Endothelial cell of umbilical vein (primary cell): ENCODE data around the gene BOD1L1. TPM values are rescaled to one million over a fixed set of nuclear protein-coding genes. Genes with fewer than 3 reads are reported as not detected.
A peak's percentile ranks its signal among the peaks of the same experiment; 100 is the strongest.

Source experiments
- BruUV-seq: library from RNA; stranded (reverse); fragments of 400-500 nt; replicated peaks from 2 replicates; lab custom pipeline; 2021; lab: Mats Ljungman, UMichigan
- CTCF ChIA-PET: fragments of 300-600, 350-600 bp; sonication (Branson Sonifier 250); formaldehyde crosslinking; loops from one replicate; lab custom pipeline; 2021; ENCODE audit warnings: antibody characterized with exemption, inconsistent platforms; lab: Charles Lee
- POLR2A ChIA-PET: fragments of 300-600, 350-600 bp; sonication (Branson Sonifier 250); formaldehyde crosslinking; loops from one replicate; lab custom pipeline; 2021; ENCODE audit warnings: antibody characterized with exemption, inconsistent platforms; lab: Charles Lee
- DNase-seq: peaks from one replicate; pipeline ENCODE4 v3.0.0-alpha.2; 2011; ENCODE audit warnings: low read depth, low spot score
- FAIRE-seq: peaks from 2 replicates; lab custom pipeline; 2011; peaks lifted over from hg19 to GRCh38; lab: Jason Lieb, UNC
- H2AFZ ChIP-seq: 2 replicates; pipeline ENCODE4 v1.6.0; 2012; ENCODE audit warnings: low read depth, low read length, control low read depth, inconsistent platforms
- H3K27ac ChIP-seq: 2 replicates; pipeline ENCODE4 v1.5.1; 2011; ENCODE audit warnings: low read depth, mild to moderate bottlenecking, control low read depth, low read length, moderate library complexity; ENCODE audit not compliant: insufficient read depth
- H3K27me3 ChIP-seq, 2 experiments: 2 replicates each; pipeline versions ENCODE4 v1.6.0 to v1.6.1; 2011; ENCODE audit warnings: low read length in 2 of 2, mixed read lengths in 1 of 2; ENCODE audit not compliant: control insufficient read depth in 2 of 2, insufficient read depth in 2 of 2
- H3K36me3 ChIP-seq, 2 experiments: 2 replicates in 1 of 2; 3 replicates in 1 of 2; pipeline ENCODE4 v1.5.1; 2011; ENCODE audit warnings: low read length in 2 of 2, mild to moderate bottlenecking in 1 of 2, moderate library complexity in 1 of 2; ENCODE audit not compliant: control insufficient read depth in 2 of 2, insufficient read depth in 2 of 2; ENCODE audit errors: extremely low read depth in 1 of 2
- H3K4me1 ChIP-seq: 3 replicates; pipeline ENCODE4 v1.5.1; 2011; ENCODE audit warnings: mild to moderate bottlenecking, low read length; ENCODE audit not compliant: control insufficient read depth, insufficient read depth; ENCODE audit errors: extremely low read depth
- H3K4me2 ChIP-seq: 2 replicates; pipeline ENCODE4 v1.6.1; 2011; ENCODE audit warnings: low read length, control low read depth, mixed read lengths; ENCODE audit not compliant: insufficient read depth
- H3K4me3 ChIP-seq, 3 experiments: fragments of 200-600 bp in 1 of 3; sonication (generic), shearing (Covaris generic) in 1 of 3; replicated peaks in 1 of 3; 2 replicates each; pipeline ENCODE4 v1.5.1; 2011 to 2016; ENCODE audit warnings: control low read depth in 3 of 3, low read length in 3 of 3, mild to moderate bottlenecking in 2 of 3, inconsistent platforms in 1 of 3, low read depth in 1 of 3, moderate library complexity in 1 of 3; ENCODE audit not compliant: insufficient read depth in 1 of 3
- H3K79me2 ChIP-seq: 2 replicates; pipeline ENCODE4 v1.6.0; 2012; ENCODE audit warnings: low read length, inconsistent platforms; ENCODE audit not compliant: control insufficient read depth, insufficient read depth
- H3K9ac ChIP-seq: replicated peaks from 2 replicates; pipeline ENCODE3; 2011; ENCODE audit warnings: low read length, control low read depth; ENCODE audit not compliant: insufficient read depth; ENCODE audit errors: extremely low read depth
- H3K9me1 ChIP-seq: replicated peaks from 3 replicates; pipeline ENCODE4 v1.6.0; 2011; ENCODE audit warnings: mild to moderate bottlenecking, low read length; ENCODE audit not compliant: control insufficient read depth, insufficient read depth; ENCODE audit errors: extremely low read depth
- H3K9me3 ChIP-seq: replicated peaks from 2 replicates; pipeline ENCODE4 v1.5.1; 2012; ENCODE audit warnings: low read length, inconsistent platforms; ENCODE audit not compliant: control insufficient read depth, insufficient read depth
- H4K20me1 ChIP-seq: replicated peaks from 2 replicates; pipeline ENCODE3; 2011; ENCODE audit warnings: mild to moderate bottlenecking, low read length; ENCODE audit not compliant: control insufficient read depth, insufficient read depth; ENCODE audit errors: extremely low read depth
- EZH2 ChIP-seq: IDR thresholded peaks from 2 replicates; pipeline ENCODE4 v1.6.1; 2012; ENCODE audit warnings: borderline replicate concordance, low read depth, mild to moderate bottlenecking, moderate library complexity, low read length, inconsistent platforms; ENCODE audit not compliant: severe bottlenecking
- FOS ChIP-seq: IDR thresholded peaks from 2 replicates; pipeline ENCODE4 v1.6.1; 2011; ENCODE audit warnings: mild to moderate bottlenecking, low read length, moderate library complexity, borderline replicate concordance; ENCODE audit not compliant: insufficient read depth
- GATA2 ChIP-seq: IDR thresholded peaks from 2 replicates; pipeline ENCODE4 v1.7.0; 2011; ENCODE audit warnings: low read depth, mild to moderate bottlenecking, moderate library complexity, mixed read lengths, low read length; ENCODE audit not compliant: insufficient read length, insufficient read depth
- JUN ChIP-seq: IDR thresholded peaks from 2 replicates; pipeline ENCODE4 v1.6.1; 2011; ENCODE audit warnings: borderline replicate concordance, low read depth; ENCODE audit not compliant: insufficient read length, insufficient read depth
- dilution Hi-C: fragments of 300-500 bp; cut with MboI; formaldehyde crosslinking; loops from one replicate; pipeline ENCODE4 v1.15.0; 2019; ENCODE audit warnings: low sequenced_read_pairs; ENCODE audit not compliant: extremely low pct_ligation_motif_present
- intact Hi-C: fragments of 100-400 bp; cut with micrococcal nuclease; formaldehyde crosslinking; loops from one replicate; pipeline ENCODE4 v1.10.0; 2022
- polyA plus RNA-seq, 4 experiments: library from polyadenylated mRNA; depleted of rRNA in 3 of 4; stranded (reverse) in 3 of 4; unstranded in 1 of 4; fragments of >200 nt; gene quantifications; 2 replicates each; pipeline versions ENCODE4 v1.2.1 to v1.2.3, GENCODE V29; 2011 to 2012; ENCODE audit warnings: missing spikeins in 1 of 4
- total RNA-seq: library from RNA; stranded (reverse); gene quantifications from 2 replicates; pipeline ENCODE4 v1.2.3, GENCODE V29; 2021
- TF ChIP-seq, protein P1 (sequence below), 2 donors: IDR thresholded peaks; 1 replicate in 1 of 2; 2 replicates in 1 of 2; pipeline ENCODE4 v1.5.1; 2011; ENCODE audit warnings: low read length in 2 of 2, mild to moderate bottlenecking in 2 of 2, moderate library complexity in 2 of 2, control low read depth in 1 of 2, inconsistent platforms in 1 of 2, low read depth in 1 of 2; ENCODE audit not compliant: insufficient read depth in 1 of 2; ENCODE audit errors: extremely low read depth in 1 of 2

Gene BOD1L1
- total and polyA plus RNA-seq, 2 donors (not counting 3 experiments of a cell fraction or from before 2014, with no cell fraction given), result 5.2 to 31.2 TPM

DNA sequence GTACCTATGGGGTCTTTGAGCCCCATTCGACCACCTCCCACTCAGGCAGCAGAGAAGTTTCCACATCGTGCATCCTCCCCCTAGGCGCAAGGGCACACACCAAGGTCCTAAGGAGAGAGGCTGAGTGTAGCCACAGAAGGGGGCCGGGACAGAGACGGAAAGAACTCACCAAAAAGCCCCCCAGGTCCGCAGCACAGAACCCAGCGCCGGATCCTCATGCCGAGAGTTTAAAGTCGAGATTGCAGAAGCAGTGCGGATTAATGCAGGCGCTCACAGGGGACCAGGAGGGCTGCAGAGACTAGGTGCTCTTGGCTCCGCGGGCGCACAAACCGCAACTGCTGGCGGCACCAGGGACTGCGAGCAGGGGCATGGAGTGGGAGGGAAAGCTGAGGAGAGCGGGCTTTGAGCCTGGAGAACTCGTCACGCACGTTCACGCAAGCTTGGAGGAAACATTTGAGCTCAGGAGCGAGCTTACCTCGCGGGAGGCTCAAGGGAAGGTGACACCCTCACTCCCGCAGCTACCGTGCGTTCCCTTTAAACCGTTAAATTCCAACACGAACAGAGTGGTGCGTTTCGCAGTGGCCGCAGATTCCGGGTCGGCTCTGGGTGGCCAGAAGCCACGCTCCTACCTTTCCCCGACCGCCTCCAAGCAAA is 91.7 kb downstream of the BOD1L1 start:
- no peaks in the 10 kb centered on the region for H3K79me2 ChIP-seq
- no peaks in the 10 kb centered on the region for H3K4me1 ChIP-seq
- no peak overlapping the region for H3K27ac ChIP-seq
- no peaks in the 10 kb centered on the region for H3K9me1 ChIP-seq
- ChIA-PET CTCF (interaction anchor here (2.1 kb wide), 1 partner anchor 10 kb away, joined by 6 read pairs; no protein-coding TSS in a partner anchor), POLR2A (no interaction called here)
- TF ChIP-seq, protein P1, sequence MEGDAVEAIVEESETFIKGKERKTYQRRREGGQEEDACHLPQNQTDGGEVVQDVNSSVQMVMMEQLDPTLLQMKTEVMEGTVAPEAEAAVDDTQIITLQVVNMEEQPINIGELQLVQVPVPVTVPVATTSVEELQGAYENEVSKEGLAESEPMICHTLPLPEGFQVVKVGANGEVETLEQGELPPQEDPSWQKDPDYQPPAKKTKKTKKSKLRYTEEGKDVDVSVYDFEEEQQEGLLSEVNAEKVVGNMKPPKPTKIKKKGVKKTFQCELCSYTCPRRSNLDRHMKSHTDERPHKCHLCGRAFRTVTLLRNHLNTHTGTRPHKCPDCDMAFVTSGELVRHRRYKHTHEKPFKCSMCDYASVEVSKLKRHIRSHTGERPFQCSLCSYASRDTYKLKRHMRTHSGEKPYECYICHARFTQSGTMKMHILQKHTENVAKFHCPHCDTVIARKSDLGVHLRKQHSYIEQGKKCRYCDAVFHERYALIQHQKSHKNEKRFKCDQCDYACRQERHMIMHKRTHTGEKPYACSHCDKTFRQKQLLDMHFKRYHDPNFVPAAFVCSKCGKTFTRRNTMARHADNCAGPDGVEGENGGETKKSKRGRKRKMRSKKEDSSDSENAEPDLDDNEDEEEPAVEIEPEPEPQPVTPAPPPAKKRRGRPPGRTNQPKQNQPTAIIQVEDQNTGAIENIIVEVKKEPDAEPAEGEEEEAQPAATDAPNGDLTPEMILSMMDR (IDR thresholded peaks at IDR 0.05; ENCODE audit: extremely low read depth in 1 of 2, insufficient read depth in 1 of 2, low read depth in 1 of 2, low read length in 2 of 2), result no peak
- TF ChIP-seq FOS, result no peak
- TF ChIP-seq GATA2, result no peak
- TF ChIP-seq EZH2, result peak; percentile 81
- TF ChIP-seq JUN, result no peak
- no peak overlapping the region for H3K9ac ChIP-seq
- intact Hi-C loops (no loop called here), dilution Hi-C loops (no loop called here)
- no TSS peak for BruUV-seq
- H3K4me2 ChIP-seq, result no peak overlapping the region
- H3K36me3 ChIP-seq, result no peaks in the 10 kb centered on the region
- no peak overlapping the region for H2AFZ ChIP-seq
- H4K20me1 ChIP-seq, result no peaks in the 10 kb centered on the region
- no peak overlapping the region for H3K4me3 ChIP-seq
- DNase-seq (no peak), FAIRE-seq (no peak)
- H3K9me3 ChIP-seq, result no peaks in the 10 kb centered on the region
- H3K27me3 ChIP-seq, result peaks cover 96 to 99% of the 10 kb centered on the region in 2 experiments
